Measurements from ENCODE around the gene SCGB1D4. TPM values are rescaled to one million over a fixed set of nuclear protein-coding genes. Genes with fewer than 3 reads are reported as not detected.

SCGB1D4 gene
- total and polyA plus RNA-seq, 7 experiments from 2014 or later, result not detected

- Mint-ChIP-seq H3K4me1 (no peaks in the 10 kb centered on the region), H3K27ac (no peak overlapping the region), H3K36me3 (peaks cover 0 to 34% (median 17%) of the 10 kb centered on the region in 5 donors), H3K9me3 (peaks cover 19 to 71% (median 45%) of the 10 kb centered on the region in 11 donors), H3K4me3 (no peak overlapping the region), H3K27me3 (peaks cover 14 to 34% (median 30%) of the 10 kb centered on the region in 5 donors)
- CTCF ChIA-PET, result no interaction called here
- Histone ChIP-seq H3K9me3 (ENCODE audit: control insufficient read depth in 2 of 3, low read length in 3 of 3) (peaks cover 0 to 42% (median 0%) of the 10 kb centered on the region in 3 experiments), H3K36me3 (ENCODE audit: control insufficient read depth in 2 of 3, insufficient read depth in 3 of 3, low read length in 3 of 3) (no peaks in the 10 kb centered on the region), H3K27me3 (ENCODE audit: control insufficient read depth in 2 of 2, insufficient read depth in 2 of 2, low read length in 2 of 2) (no peaks in the 10 kb centered on the region), H3K4me1 (ENCODE audit: control insufficient read depth in 2 of 2, insufficient read depth in 2 of 2, low read length in 2 of 2) (no peaks in the 10 kb centered on the region), H3K4me3 (ENCODE audit: low read length) (no peak overlapping the region), H3K27ac (ENCODE audit: low read depth, low read length) (no peak overlapping the region)
- ATAC-seq, result no peak
- intact Hi-C loops (cut with micrococcal nuclease), result no loop called here
- no peak for DNase-seq
- POLR2A ChIA-PET, result no interaction called here
Observed at GRCh38 chr11:62251698-62252097, 47.2 kb downstream of the SCGB1D4 start.

Other genes starting within 250 kb of the SCGB1D4 start
- gene INCENP, start 175.1 kb downstream of the SCGB1D4 start, total RNA-seq, result 100 to 1,000 TPM in 1 of 5 experiments, 10 to 100 TPM in 4; 18.6 to 124 (median 25.6) TPM
- gene INCENP, start 175.1 kb downstream of the SCGB1D4 start, polyA plus RNA-seq, result 1 to 10 TPM; 2.8 to 4.0 TPM
- not detected for gene SCGB1D1, start 108.9 kb downstream of the SCGB1D4 start, total RNA-seq
- not detected for gene SCGB1D1, start 108.9 kb downstream of the SCGB1D4 start, polyA plus RNA-seq
- not detected for gene SCGB2A1, start 90.4 kb downstream of the SCGB1D4 start, total RNA-seq
- not detected for gene SCGB2A1, start 90.4 kb downstream of the SCGB1D4 start, polyA plus RNA-seq
- not detected for gene SCGB1D2, start 56.8 kb downstream of the SCGB1D4 start, total RNA-seq
- gene SCGB1D2, start 56.8 kb downstream of the SCGB1D4 start, polyA plus RNA-seq, result not detected
- not detected for gene SCGB2A2, start 28.9 kb downstream of the SCGB1D4 start, total RNA-seq
- not detected for gene SCGB2A2, start 28.9 kb downstream of the SCGB1D4 start, polyA plus RNA-seq
- gene ASRGL1, start 38.4 kb upstream of the SCGB1D4 start, total RNA-seq, result 10 to 100 TPM in 1 of 5 experiments, 1 to 10 TPM in 4; 2.1 to 10.6 (median 4.3) TPM
- 1 to 10 TPM; 3.1 to 4.2 TPM for gene ASRGL1, start 38.4 kb upstream of the SCGB1D4 start, polyA plus RNA-seq
- gene SCGB1A1, start 120.0 kb upstream of the SCGB1D4 start, total RNA-seq, result not detected
- gene SCGB1A1, start 120.0 kb upstream of the SCGB1D4 start, polyA plus RNA-seq, result not detected
- gene AHNAK, start 247.7 kb upstream of the SCGB1D4 start, total RNA-seq, result 100 to 1,000 TPM; 174 to 622 (median 243) TPM
- gene AHNAK, start 247.7 kb upstream of the SCGB1D4 start, polyA plus RNA-seq, result 1 to 10 TPM; 6.7 to 7.7 TPM

All from naive thymus-derived CD4-positive, alpha-beta T cell (primary cell).